Suprapubic skin (tissue), 4 donors: ENCODE measurements around the gene CDK18.

Experiments used
- EP300 ChIP-seq: sonication (generic); formaldehyde crosslinking; IDR thresholded peaks from one replicate; pipeline ENCODE4 v1.6.1; 2017; ENCODE audit warnings: antibody characterized with exemption
- POLR2A ChIP-seq, 2 donors: fragments of 450-650 bp; IDR thresholded peaks; one replicate each; pipeline ENCODE4 v1.6.1; 2017; ENCODE audit warnings: antibody characterized with exemption in 2 of 2, mild to moderate bottlenecking in 2 of 2, moderate library complexity in 2 of 2
- POLR2AphosphoS5 ChIP-seq, 3 donors: sonication (generic); formaldehyde crosslinking; IDR thresholded peaks; one replicate each; pipeline ENCODE4 v1.6.1; 2017; ENCODE audit warnings: antibody characterized with exemption in 3 of 3
- TF ChIP-seq, protein P1 (sequence below), 2 donors: fragments of 200-600 bp in 1 of 2; fragments of 450-650 bp in 1 of 2; sonication (generic) in 1 of 2; IDR thresholded peaks; one replicate each; pipeline ENCODE4 v1.5.1; 2016 to 2019; ENCODE audit warnings: antibody characterized with exemption in 2 of 2, mild to moderate bottlenecking in 1 of 2, moderate library complexity in 1 of 2

DNA sequence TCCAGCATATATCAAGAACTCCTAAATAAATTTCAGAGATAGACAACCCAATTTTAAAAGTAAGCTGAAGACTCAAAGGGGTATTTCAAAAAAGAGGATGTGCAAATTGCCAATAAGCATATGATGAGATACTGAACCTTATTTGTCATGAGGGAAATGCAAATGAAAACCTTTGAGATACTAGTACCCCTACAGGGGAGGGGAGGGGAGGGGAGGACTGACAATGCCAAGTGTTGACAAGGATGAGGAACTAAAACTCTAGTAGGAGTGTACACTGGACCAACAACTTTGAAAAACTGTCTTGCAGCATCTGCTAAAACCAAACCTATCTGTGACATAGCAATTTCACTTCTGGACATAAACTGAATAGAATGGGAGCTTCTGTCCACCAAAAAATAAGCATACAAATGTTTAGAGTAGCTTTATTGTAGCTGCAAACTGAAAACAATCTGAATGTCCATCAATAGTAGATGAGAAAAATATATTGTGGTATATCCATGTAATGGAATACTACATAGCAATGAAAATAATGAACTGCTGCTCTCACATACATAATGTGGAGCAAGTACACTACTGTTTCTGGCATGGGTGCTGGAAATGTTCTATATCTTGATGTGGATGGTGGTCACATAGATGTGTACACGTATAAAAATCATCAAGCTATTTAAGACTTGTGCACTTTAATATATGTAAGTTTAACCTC is 57.2 kb downstream of the CDK18 start:
- no peak for TF ChIP-seq POLR2A (IDR thresholded peaks at IDR 0.05)
- TF ChIP-seq POLR2AphosphoS5 (IDR thresholded peaks at IDR 0.05) = no peak
- TF ChIP-seq, protein P1, sequence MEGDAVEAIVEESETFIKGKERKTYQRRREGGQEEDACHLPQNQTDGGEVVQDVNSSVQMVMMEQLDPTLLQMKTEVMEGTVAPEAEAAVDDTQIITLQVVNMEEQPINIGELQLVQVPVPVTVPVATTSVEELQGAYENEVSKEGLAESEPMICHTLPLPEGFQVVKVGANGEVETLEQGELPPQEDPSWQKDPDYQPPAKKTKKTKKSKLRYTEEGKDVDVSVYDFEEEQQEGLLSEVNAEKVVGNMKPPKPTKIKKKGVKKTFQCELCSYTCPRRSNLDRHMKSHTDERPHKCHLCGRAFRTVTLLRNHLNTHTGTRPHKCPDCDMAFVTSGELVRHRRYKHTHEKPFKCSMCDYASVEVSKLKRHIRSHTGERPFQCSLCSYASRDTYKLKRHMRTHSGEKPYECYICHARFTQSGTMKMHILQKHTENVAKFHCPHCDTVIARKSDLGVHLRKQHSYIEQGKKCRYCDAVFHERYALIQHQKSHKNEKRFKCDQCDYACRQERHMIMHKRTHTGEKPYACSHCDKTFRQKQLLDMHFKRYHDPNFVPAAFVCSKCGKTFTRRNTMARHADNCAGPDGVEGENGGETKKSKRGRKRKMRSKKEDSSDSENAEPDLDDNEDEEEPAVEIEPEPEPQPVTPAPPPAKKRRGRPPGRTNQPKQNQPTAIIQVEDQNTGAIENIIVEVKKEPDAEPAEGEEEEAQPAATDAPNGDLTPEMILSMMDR (IDR thresholded peaks at IDR 0.05) = no peak
- TF ChIP-seq EP300 = no peak
